Measurements from ENCODE around the gene DOCK8.

Gene DOCK8

DNA sequence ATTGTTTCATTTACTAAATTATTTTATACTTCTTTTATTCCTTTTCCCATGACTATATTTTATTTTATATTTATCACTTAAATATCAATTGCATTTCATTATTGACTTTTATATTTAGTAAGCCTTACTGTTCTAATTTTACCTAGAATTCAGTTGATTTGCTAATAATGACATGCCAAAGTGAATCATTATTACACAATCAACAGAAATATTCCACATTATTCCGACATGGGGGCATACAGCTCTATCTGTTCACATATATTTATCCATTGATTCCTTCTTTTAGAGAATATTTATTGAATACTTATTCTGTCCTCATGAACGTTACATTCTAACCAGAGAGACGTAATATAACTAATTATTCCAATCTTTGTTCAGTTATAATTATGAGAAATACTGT is 221.8 kb downstream of the DOCK8 start:
- no peak for DNase-seq

DNA sequence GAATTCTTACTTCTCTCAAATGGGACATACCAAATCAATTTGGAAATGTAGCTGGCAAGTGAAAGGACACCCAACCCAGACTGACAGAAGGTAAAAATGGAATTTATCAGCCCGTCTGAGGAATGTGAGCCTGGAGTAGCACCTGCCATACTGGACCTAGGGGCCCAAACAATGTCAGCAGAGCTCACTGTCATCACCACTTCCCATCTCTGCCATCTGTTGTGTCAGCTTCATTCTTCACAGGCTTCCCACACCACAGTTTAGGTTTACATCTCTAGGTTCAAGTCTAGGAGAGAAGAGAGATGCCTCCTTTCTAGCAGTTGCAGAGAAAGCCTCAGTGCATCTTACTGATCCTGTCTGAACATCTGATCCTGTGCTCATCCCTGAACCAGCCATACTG is 222.4 kb downstream of the DOCK8 start:
- DNase-seq = no peak

DNA sequence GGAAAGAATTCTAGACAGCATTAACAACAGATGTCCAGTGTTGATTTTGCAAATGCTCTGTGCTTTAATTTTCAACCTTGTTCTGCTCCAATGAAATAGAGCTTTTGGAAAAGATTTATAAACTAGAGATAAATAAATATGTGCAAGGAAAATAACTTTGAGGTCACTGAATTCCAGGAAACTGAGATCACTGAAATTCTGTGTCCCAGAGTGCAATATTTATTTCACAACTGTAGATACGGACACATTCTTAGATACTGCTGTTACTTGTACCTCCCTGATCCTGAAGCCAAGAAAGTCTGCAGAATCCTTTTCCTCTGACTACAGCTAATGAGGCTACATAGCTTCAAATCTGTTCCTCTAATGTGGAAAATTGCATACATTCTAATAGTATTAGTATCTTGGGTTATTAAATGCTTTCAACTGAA is 222.9 kb downstream of the DOCK8 start:
- DNase-seq = no peak

GRCh38 chr9:438066-438465 is 223.4 kb downstream of the DOCK8 start:
- DNase-seq = no peak

DNA sequence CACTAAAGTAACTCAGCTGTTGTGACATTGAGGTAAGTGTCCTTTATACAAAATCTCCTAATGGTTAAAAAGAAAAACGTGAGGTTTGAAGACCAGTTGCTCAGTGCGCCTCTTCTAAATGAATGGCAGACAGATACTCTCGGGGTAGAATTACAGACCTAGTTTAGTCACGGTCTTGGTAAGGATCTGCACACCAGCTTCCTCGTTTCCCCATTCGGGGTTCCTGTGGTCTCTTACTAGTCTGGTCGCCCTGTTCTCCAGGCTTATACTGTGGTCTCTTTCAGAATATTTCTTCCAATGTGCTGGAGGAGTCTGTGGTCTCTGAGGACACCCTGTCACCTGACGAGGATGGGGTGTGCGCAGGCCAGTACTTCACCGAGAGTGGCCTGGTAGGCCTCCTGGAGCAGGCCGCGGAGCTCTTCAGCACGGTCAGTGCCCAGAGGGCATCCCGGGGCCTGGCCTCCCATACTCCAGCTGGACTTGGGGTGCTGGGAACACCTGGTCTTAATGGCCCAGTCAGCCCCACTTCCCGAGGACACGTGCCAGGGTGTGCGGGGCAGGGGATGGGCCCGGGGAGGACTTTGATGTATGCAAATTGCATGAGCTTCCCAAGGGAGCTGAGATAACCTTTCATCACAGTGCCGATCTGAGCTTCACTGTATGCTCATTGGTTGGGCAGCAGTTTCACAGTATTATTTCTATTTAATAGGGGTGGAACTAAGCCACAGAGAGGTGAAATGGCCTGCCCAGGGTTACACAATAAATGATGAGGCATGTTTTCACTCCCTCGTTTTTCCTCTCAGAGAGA is 224.5 kb downstream of the DOCK8 start:
- DNase-seq = no peak

- no peak for DNase-seq
These were observed 226.5 kb downstream of the DOCK8 start for GRCh38 chr9:441126-441525.

DNA sequence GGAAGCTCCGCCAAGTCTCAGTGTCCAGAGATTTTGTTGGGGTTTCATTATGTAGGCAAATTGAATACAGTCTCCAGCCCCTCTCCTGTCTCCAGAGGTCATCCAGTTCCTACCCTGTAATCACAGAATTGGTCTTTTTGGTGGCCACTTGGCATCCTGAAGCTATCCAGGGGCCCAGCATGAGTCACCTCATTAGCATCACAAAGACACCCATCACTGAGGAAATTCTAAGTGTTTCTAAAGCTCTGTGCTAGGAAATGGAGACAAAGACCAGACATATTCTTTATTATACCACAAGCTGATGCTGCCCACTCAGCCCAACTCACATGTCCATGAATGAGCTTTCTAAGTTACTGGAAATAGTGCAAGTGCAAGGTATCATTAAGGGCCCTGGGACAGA is 229.9 kb downstream of the DOCK8 start:
- no peak for DNase-seq

DNA sequence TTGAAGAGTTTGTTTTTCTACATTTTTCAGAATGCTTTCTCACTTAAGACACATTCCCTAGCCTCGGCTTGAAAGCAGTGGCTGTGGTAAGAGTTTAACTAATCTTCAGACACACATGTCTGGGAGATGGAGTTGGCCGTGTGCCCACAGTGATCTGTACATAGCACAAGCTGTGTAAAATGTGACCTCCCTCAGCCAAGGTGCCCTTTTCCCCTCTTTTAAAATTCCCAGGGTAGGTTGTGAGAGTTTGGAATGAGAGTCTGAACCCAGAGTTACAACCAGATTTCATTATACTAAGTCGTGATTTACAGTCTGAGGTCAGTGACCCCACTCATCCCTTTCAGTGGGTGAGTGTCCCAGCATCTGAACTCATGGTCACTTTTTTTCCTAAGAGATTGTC is 230.4 kb downstream of the DOCK8 start:
- no peak for DNase-seq

DNA sequence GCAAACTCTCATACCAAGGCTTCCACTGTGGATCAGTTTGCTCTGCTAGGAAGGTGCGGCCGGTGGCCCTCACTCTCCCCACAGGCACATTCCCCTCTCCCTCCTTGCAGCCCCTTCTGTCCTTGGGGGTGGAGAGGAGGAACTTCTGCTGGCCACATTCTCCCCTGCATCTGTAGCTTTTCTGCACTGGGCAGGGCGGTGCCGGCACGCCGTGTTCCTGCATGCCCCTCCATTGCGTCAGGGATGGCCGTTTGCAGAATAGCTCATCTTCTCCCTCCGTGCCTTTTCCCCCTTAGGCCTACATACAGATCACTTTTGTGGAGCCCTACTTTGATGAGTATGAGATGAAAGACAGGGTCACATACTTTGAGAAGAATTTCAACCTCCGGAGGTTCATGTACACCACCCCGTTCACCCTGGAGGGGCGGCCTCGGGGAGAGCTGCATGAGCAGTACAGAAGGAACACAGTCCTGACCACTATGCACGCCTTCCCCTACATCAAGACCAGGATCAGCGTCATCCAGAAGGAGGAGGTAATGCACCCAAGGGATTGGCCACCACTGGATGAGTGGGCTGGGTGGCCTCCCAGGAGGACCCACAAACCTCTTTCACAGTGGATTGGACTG is 231.5 kb downstream of the DOCK8 start:
- no peak for DNase-seq

DNA sequence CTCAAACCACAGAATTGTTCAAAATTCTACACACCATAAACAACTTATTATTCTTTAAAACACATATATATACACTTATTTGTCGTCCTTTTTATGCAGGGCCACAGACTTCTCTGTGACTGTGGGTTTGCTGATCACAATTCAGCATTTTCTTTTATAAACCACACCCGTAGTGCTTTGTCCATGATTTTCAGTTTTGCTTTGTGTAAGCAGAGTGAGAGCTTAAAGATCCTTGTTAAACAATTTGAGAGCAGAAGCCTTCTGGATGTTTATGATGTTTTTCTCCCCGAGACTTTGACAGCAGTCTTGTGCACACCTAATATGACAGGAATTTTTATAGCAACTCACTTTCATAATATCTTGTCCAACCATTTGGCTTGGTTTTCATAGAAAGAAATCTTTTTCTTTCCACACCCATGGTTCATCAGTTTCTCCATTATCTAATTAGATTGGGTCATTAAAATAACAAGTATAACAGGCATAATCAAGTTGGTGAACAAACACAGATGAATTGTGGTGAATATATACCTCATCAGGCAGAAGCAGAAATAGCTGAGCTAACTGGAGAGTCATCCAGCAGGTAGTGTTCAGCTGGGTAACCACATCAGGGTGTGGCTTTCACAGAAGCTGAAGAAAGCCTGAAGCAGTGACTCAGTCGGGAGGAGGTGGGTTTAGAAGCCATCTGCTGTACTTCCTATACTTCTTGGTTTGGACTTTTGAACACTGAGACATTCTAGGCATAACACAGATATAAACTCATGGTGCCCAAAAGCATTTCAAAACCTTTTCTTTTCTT is 232.8 kb downstream of the DOCK8 start:
- no peak for DNase-seq

GRCh38 chr9:450057-450456 is 235.4 kb downstream of the DOCK8 start:
- DNase-seq = no peak

DNA sequence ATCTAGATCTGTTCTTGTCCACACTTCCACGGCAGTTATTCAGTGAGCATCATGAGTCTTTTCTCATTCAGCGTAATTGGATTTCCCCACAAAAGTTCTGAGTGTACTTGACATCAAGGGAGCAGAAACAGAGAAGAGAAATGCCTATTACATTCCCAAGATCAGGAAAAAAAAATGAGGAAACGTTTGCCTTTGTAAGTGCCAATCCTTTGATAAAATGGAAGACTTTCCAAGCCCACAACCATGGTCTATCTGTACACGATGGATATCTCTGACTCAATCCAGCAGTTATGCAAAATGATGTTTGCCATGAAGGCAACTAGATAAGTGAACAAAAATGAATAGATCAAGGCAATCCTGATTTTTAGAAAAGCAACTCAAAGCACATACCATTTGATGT is 235.9 kb downstream of the DOCK8 start:
- DNase-seq = no peak

DNA sequence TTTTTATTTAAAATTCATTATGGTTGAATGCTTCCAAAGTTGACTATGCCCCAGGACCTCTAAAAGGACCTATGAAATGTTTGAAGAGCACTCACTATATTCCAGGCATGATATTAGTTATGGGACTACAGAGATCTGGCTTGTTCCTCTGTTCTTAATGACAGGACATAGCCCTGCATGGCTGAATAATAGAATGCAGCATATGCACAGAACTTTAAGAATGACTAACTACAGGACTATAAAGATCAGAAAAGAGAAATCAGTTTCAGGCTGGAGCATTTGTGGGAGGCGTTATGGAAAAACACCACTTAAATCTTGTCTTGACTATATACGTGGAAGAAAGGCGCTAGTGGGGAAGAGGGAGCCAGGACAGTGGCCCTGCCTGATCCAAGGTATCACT is 239.2 kb downstream of the DOCK8 start:
- no peak for DNase-seq

DNA sequence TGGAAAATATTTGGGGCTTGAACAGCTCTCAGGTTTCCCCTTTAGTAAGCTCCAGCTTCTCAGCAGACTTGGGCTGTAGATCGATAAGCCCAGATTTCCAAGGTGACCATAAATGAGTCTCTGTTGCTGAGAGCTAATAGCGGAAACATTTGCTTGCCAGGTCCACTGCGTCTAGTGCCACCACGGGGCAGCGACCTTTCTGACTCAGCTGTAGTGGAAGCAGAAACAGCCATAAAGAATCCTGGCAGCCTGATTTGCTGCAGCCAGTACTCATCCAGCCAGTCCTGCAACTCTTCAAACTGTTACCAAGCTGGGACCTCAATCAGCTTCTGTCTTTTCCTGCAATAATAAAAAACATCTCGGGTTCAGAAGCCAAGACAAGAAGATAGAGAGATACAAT is 241.7 kb downstream of the DOCK8 start:
- DNase-seq = no peak

GRCh38 chr9:458590-458989 is 243.9 kb downstream of the DOCK8 start:
- DNase-seq = no peak

GRCh38 chr9:459491-460444 is 245.1 kb downstream of the DOCK8 start:
- DNase-seq = no peak

- DNase-seq = no peak
These were observed 247.5 kb downstream of the DOCK8 start for GRCh38 chr9:462121-462520.

- no peak for DNase-seq
These were observed 247.9 kb downstream of the DOCK8 start for GRCh38 chr9:462606-463005.

- no peak for DNase-seq
These were observed 248.9 kb downstream of the DOCK8 start for GRCh38 chr9:463455-464171.

DNA sequence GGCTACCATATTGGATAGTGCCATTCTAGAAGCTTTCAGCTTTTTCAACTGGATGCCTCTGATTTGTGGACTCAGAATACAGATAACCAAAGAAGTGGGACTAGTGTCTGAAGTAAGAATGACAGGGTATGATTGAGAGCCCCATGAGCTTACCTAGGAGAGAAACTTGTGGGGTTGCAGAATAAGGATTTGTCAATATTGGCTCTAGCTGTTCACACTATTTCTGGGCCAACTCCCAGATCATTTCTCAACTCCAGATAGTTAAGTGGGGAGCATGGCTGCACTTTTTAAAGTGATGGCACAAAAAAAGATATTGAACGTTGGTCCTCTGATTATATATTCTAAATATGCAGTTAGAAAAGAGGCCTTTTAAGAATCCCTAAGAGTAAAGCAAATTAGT is 252.1 kb downstream of the DOCK8 start:
- no peak for DNase-seq

DNA sequence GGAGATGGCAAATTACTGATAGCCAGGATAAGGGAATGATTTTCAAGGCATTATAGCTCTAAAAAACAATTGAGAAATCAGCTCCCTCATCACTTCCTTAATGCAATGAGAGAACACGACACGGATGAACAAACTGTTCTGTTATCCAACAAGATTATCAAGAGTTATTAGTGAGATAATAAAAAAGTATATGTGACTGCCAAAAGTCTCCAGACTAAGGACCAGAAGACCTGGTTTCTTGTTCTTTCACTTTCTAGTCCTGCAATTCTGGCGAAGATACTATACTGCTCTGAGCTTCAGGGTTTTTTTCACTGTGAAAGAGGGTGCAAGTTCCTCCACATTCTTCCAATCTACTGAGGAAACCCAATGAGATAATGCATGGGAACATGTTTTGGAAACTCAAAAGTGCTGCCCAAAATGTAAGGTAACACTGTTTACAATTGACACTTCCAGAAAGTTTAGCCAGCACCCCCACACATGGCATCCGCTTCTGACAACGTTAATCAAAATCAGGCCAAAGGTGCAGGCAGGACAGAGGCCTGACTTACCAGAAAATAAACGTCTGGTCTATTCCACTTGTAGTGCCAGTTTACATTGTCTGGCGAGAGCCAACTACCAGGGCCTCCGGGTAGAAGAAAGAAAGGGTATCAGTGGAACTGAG is 254.2 kb downstream of the DOCK8 start:
- DNase-seq = no peak
